K562 (cell line): ENCODE data around the gene PYGO2. TPM values are rescaled to one million over a fixed set of nuclear protein-coding genes. Genes with fewer than 3 reads are reported as not detected.

Experiments
- ASH1L ChIP-seq: fragments of 450-650 bp; IDR thresholded peaks from 2 replicates; pipeline ENCODE4 v1.6.1; 2018; ENCODE audit warnings: borderline replicate concordance, mild to moderate bottlenecking, low read depth; ENCODE audit not compliant: partially characterized antibody
- CTCFL ChIP-seq: IDR thresholded peaks from 2 replicates; pipeline ENCODE4 v1.6.1; 2011; ENCODE audit warnings: borderline replicate concordance, low read depth, mild to moderate bottlenecking, moderate library complexity, low read length; ENCODE audit not compliant: insufficient read depth, poor library complexity, severe bottlenecking
- EP400 ChIP-seq: fragments of 450-650 bp; IDR thresholded peaks from 2 replicates; pipeline ENCODE4 v1.6.1; 2017; ENCODE audit warnings: antibody characterized with exemption, mild to moderate bottlenecking, moderate library complexity
- ETV1 ChIP-seq: fragments of 450-650 bp; conservative IDR thresholded peaks from 2 replicates; pipeline ENCODE4 v1.6.1; 2016; ENCODE audit warnings: missing genetic modification characterization, control low read depth, low read depth, missing compliant biosample characterization
- FIP1L1 ChIP-seq: fragments of 200-400 bp; formaldehyde crosslinking; IDR thresholded peaks from 2 replicates; pipeline ENCODE4 v1.6.1; 2018; ENCODE audit warnings: mild to moderate bottlenecking, low read depth, low read length; ENCODE audit not compliant: poor library complexity, severe bottlenecking
- HMG20A ChIP-seq: fragments of 450-650 bp; formaldehyde crosslinking; conservative IDR thresholded peaks from 2 replicates; pipeline ENCODE4 v1.4.0; 2020; ENCODE audit warnings: mild to moderate bottlenecking, mixed read lengths
- KDM1A ChIP-seq, 2 experiments: fragments of 450-650 bp; IDR thresholded peaks; 2 replicates each; pipeline ENCODE4 v1.6.1; 2016; ENCODE audit warnings: mild to moderate bottlenecking in 2 of 2
- LARP7 ChIP-seq: fragments of 450-650 bp; IDR thresholded peaks from 2 replicates; pipeline ENCODE4 v1.6.1; 2016
- NFE2 ChIP-seq: IDR thresholded peaks from 2 replicates; pipeline ENCODE4 v1.6.1; 2014; ENCODE audit warnings: antibody characterized with exemption, low read depth
- NONO ChIP-seq, 2 experiments: fragments of 200-400 bp in 1 of 2; fragments of 450-650 bp in 1 of 2; formaldehyde crosslinking in 1 of 2; IDR thresholded peaks; 2 replicates each; pipeline ENCODE4 v1.6.1; 2017; ENCODE audit warnings: low read depth in 2 of 2, mild to moderate bottlenecking in 2 of 2, moderate library complexity in 2 of 2, low read length in 1 of 2
- PCBP1 ChIP-seq: fragments of 200-400 bp; formaldehyde crosslinking; IDR thresholded peaks from 2 replicates; pipeline ENCODE4 v1.6.1; 2018; ENCODE audit warnings: mild to moderate bottlenecking, low read depth, low read length; ENCODE audit not compliant: poor library complexity, severe bottlenecking
- PYGO2 ChIP-seq: fragments of 450-650 bp; IDR thresholded peaks from 2 replicates; pipeline ENCODE4 v1.6.1; 2016; ENCODE audit warnings: mild to moderate bottlenecking, missing genetic modification characterization, moderate library complexity, missing compliant biosample characterization
- RBM34 ChIP-seq: fragments of 200-400 bp; formaldehyde crosslinking; IDR thresholded peaks from 2 replicates; pipeline ENCODE4 v1.6.1; 2018; ENCODE audit warnings: low read length, borderline replicate concordance; ENCODE audit not compliant: insufficient read depth
- SRF ChIP-seq, 2 experiments: fragments of 250-450, 450-650 bp in 1 of 2; sonication (Bioruptor Pico) in 1 of 2; sonication (generic) in 1 of 2; formaldehyde crosslinking; IDR thresholded peaks; 2 replicates each; pipeline versions ENCODE4 v1.5.0 to v1.5.1; 2020 to 2022; ENCODE audit warnings: mild to moderate bottlenecking in 1 of 2, missing genetic modification reagents in 1 of 2
- ZFX ChIP-seq: sonication (generic); formaldehyde crosslinking; IDR thresholded peaks from 2 replicates; pipeline ENCODE4 v1.8.0; 2022; ENCODE audit warnings: mild to moderate bottlenecking, missing genetic modification reagents, moderate library complexity
- polyA plus RNA-seq, 8 experiments: library from polyadenylated mRNA; depleted of rRNA in 4 of 8; stranded (reverse) in 5 of 8; unstranded in 3 of 8; fragments of >200 nt; fragmentation: Nextera tagmentation in 2 of 8; fragmentation: Illumina TruSeq in 1 of 8; extraction: Ambion mirVana in 2 of 8; extraction: Trizol in 1 of 8; gene quantifications; 2 replicates each; pipeline versions ENCODE4 v1.2.1 to v1.2.3, GENCODE V29; 2011 to 2014; ENCODE audit warnings: inconsistent platforms in 1 of 8, missing spikeins in 1 of 8
- total RNA-seq, 7 experiments: library from RNA; depleted of rRNA in 6 of 7; stranded (reverse); fragments of >200 nt in 6 of 7; fragmentation: Illumina TruSeq in 2 of 7; extraction: Trizol in 2 of 7; gene quantifications; 2 replicates each; pipeline versions ENCODE4 v1.2.1 to v1.2.3, GENCODE V29; 2011 to 2021; ENCODE audit warnings: low replicate concordance in 1 of 7
- TF ChIP-seq, protein P1 (sequence below): fragments of 450-650 bp; IDR thresholded peaks from 2 replicates; pipeline ENCODE4 v1.6.1; 2016
- TF ChIP-seq, protein P2 (sequence below), 2 experiments: fragments of 450-650 bp; IDR thresholded peaks; 2 replicates each; pipeline ENCODE4 v1.6.1; 2016
- TF ChIP-seq, protein P3 (sequence below): fragments of 250-450 bp; sonication (Bioruptor Pico); IDR thresholded peaks from 2 replicates; pipeline ENCODE4 v1.4.0; 2020; ENCODE audit warnings: mild to moderate bottlenecking, moderate library complexity, borderline replicate concordance

Gene PYGO2
- total and polyA plus RNA-seq, 9 of the 15 experiments (the other 6 are each of a cell fraction or from before 2014, with no cell fraction given): 8.3 to 36.2 (median 18.2) TPM

- TF ChIP-seq EP400 (peak; percentile 71), LARP7 (peak; percentile 97), RBM34 (no peak), ASH1L (peak; percentile 70), FIP1L1 (no peak), NFE2 (no peak), NONO (IDR thresholded peaks at IDR 0.05; ENCODE audit: low read depth in 2 of 2, low read length in 1 of 2) (0 out of 4 replicates have a peak, but pooled peaks of 1 of the 2 experiments have one; percentile 65), PYGO2 (tag) (peak; percentile 24; the same call in 1 of the 2 replicates), SRF (CRISPR knock-in tag; IDR thresholded peaks at IDR 0.05) (peak in 1 of 2 experiments; percentile 43; a peak in 1 of 4 replicates), KDM1A (IDR thresholded peaks at IDR 0.05) (peak in 1 of 2 experiments; percentile 92; a peak in 2 of 4 replicates), PCBP1 (peak; percentile 6), HMG20A (CRISPR knock-in tag) (no peak), ETV1 (tag) (0 out of 2 replicates have a peak, but pooled peaks have one; percentile 6), CTCFL (peak; percentile 93), ZFX (CRISPR knock-in tag) (peak; percentile 54; the same call in 1 of the 2 replicates)
- TF ChIP-seq, protein P1, sequence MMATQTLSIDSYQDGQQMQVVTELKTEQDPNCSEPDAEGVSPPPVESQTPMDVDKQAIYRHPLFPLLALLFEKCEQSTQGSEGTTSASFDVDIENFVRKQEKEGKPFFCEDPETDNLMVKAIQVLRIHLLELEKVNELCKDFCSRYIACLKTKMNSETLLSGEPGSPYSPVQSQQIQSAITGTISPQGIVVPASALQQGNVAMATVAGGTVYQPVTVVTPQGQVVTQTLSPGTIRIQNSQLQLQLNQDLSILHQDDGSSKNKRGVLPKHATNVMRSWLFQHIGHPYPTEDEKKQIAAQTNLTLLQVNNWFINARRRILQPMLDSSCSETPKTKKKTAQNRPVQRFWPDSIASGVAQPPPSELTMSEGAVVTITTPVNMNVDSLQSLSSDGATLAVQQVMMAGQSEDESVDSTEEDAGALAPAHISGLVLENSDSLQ: peak; percentile 99
- TF ChIP-seq, protein P2, sequence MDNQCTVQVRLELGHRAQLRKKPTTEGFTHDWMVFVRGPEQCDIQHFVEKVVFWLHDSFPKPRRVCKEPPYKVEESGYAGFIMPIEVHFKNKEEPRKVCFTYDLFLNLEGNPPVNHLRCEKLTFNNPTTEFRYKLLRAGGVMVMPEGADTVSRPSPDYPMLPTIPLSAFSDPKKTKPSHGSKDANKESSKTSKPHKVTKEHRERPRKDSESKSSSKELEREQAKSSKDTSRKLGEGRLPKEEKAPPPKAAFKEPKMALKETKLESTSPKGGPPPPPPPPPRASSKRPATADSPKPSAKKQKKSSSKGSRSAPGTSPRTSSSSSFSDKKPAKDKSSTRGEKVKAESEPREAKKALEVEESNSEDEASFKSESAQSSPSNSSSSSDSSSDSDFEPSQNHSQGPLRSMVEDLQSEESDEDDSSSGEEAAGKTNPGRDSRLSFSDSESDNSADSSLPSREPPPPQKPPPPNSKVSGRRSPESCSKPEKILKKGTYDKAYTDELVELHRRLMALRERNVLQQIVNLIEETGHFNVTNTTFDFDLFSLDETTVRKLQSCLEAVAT (IDR thresholded peaks at IDR 0.05): peak; percentile 91 to 92
- TF ChIP-seq, protein P3, sequence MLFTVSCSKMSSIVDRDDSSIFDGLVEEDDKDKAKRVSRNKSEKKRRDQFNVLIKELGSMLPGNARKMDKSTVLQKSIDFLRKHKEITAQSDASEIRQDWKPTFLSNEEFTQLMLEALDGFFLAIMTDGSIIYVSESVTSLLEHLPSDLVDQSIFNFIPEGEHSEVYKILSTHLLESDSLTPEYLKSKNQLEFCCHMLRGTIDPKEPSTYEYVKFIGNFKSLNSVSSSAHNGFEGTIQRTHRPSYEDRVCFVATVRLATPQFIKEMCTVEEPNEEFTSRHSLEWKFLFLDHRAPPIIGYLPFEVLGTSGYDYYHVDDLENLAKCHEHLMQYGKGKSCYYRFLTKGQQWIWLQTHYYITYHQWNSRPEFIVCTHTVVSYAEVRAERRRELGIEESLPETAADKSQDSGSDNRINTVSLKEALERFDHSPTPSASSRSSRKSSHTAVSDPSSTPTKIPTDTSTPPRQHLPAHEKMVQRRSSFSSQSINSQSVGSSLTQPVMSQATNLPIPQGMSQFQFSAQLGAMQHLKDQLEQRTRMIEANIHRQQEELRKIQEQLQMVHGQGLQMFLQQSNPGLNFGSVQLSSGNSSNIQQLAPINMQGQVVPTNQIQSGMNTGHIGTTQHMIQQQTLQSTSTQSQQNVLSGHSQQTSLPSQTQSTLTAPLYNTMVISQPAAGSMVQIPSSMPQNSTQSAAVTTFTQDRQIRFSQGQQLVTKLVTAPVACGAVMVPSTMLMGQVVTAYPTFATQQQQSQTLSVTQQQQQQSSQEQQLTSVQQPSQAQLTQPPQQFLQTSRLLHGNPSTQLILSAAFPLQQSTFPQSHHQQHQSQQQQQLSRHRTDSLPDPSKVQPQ (CRISPR knock-in tag): no peak
These were observed 40.3 kb upstream of the PYGO2 start (continued) for GRCh38 chr1:155001675-155002463.
